HepG2 (cell line): ENCODE data around the gene PLEKHA8. TPM values are rescaled to one million over a fixed set of nuclear protein-coding genes. Genes with fewer than 3 reads are reported as not detected.

ENCODE experiments used
- ESRRA ChIP-seq: sonication (generic); formaldehyde crosslinking; IDR thresholded peaks from 2 replicates; pipeline ENCODE4 v1.5.1; 2020; ENCODE audit warnings: mild to moderate bottlenecking, low read depth, missing genetic modification reagents
- IRF2 ChIP-seq: IDR thresholded peaks from 2 replicates; pipeline ENCODE4 v1.6.1; 2018; ENCODE audit warnings: missing genetic modification reagents, missing compliant biosample characterization
- MAFG ChIP-seq: sonication (generic); formaldehyde crosslinking; IDR thresholded peaks from 2 replicates; pipeline ENCODE4 v1.5.1; 2020; ENCODE audit warnings: mild to moderate bottlenecking, missing genetic modification reagents
- MXD3 ChIP-seq: IDR thresholded peaks from 2 replicates; pipeline ENCODE4 v1.6.1; 2016; ENCODE audit warnings: mild to moderate bottlenecking, missing biosample characterization, missing genetic modification reagents
- NCOA5 ChIP-seq: sonication (generic); formaldehyde crosslinking; IDR thresholded peaks from 2 replicates; pipeline ENCODE4 v1.4.0; 2020; ENCODE audit warnings: missing genetic modification reagents
- PHB2 ChIP-seq: fragments of 450-650 bp; IDR thresholded peaks from 2 replicates; pipeline ENCODE4 v1.6.1; 2018; ENCODE audit not compliant: partially characterized antibody
- RERE ChIP-seq: IDR thresholded peaks from 2 replicates; pipeline ENCODE4 v1.6.1; 2016; ENCODE audit warnings: low read depth, missing genetic modification reagents, missing compliant biosample characterization
- ZBTB10 ChIP-seq: sonication (generic); formaldehyde crosslinking; IDR thresholded peaks from 2 replicates; pipeline ENCODE4 v1.4.0; 2020; ENCODE audit warnings: missing genetic modification reagents, borderline replicate concordance
- ZFY ChIP-seq: sonication (generic); formaldehyde crosslinking; IDR thresholded peaks from 2 replicates; pipeline ENCODE4 v1.4.0; 2020; ENCODE audit warnings: missing genetic modification reagents
- ZNF160 ChIP-seq: sonication (generic); formaldehyde crosslinking; IDR thresholded peaks from 2 replicates; pipeline ENCODE4 v1.8.0; 2022; ENCODE audit warnings: mild to moderate bottlenecking, inconsistent platforms, missing genetic modification reagents
- ZNF281 ChIP-seq: sonication (generic); formaldehyde crosslinking; IDR thresholded peaks from 2 replicates; pipeline ENCODE4 v1.4.0; 2020; ENCODE audit warnings: missing genetic modification reagents, borderline replicate concordance
- ZNF607 ChIP-seq: sonication (generic); formaldehyde crosslinking; IDR thresholded peaks from 2 replicates; pipeline ENCODE4 v1.5.1; 2020; ENCODE audit warnings: missing genetic modification reagents, mild to moderate bottlenecking, borderline replicate concordance
- ZNF672 ChIP-seq: sonication (generic); formaldehyde crosslinking; IDR thresholded peaks from 2 replicates; pipeline ENCODE4 v1.8.1; 2022; ENCODE audit warnings: missing genetic modification reagents
- ZNF737 ChIP-seq: sonication (generic); formaldehyde crosslinking; IDR thresholded peaks from 2 replicates; pipeline ENCODE4 v1.5.0; 2020; ENCODE audit warnings: missing genetic modification reagents, mild to moderate bottlenecking, borderline replicate concordance
- polyA plus RNA-seq, 8 experiments: library from polyadenylated mRNA; depleted of rRNA in 3 of 8; stranded (reverse) in 7 of 8; unstranded in 1 of 8; fragments of >200 nt; fragmentation: Illumina TruSeq in 4 of 8; extraction: Trizol in 4 of 8; gene quantifications; 2 replicates each; pipeline versions ENCODE4 v1.2.1 to v1.2.3, GENCODE V29; 2011 to 2016; ENCODE audit warnings: low read depth in 4 of 8, missing spikeins in 1 of 8, mixed read lengths in 1 of 8; ENCODE audit not compliant: insufficient read depth in 1 of 8
- total RNA-seq, 5 experiments: library from RNA; depleted of rRNA; stranded (reverse); fragments of >200 nt; fragmentation: Illumina TruSeq; extraction: Trizol; gene quantifications; 2 replicates each; pipeline ENCODE4 v1.2.3, GENCODE V29; 2016; ENCODE audit warnings: low read depth in 1 of 5
- TF ChIP-seq, protein P1 (sequence below): sonication (generic); formaldehyde crosslinking; IDR thresholded peaks from 2 replicates; pipeline ENCODE4 v1.4.0; 2020; ENCODE audit warnings: missing genetic modification reagents

Gene PLEKHA8
- total and polyA plus RNA-seq, 2 of the 13 experiments (the other 11 are each of a cell fraction or from before 2014, with no cell fraction given): 12.5 to 26.4 TPM

- TF ChIP-seq, protein P1, sequence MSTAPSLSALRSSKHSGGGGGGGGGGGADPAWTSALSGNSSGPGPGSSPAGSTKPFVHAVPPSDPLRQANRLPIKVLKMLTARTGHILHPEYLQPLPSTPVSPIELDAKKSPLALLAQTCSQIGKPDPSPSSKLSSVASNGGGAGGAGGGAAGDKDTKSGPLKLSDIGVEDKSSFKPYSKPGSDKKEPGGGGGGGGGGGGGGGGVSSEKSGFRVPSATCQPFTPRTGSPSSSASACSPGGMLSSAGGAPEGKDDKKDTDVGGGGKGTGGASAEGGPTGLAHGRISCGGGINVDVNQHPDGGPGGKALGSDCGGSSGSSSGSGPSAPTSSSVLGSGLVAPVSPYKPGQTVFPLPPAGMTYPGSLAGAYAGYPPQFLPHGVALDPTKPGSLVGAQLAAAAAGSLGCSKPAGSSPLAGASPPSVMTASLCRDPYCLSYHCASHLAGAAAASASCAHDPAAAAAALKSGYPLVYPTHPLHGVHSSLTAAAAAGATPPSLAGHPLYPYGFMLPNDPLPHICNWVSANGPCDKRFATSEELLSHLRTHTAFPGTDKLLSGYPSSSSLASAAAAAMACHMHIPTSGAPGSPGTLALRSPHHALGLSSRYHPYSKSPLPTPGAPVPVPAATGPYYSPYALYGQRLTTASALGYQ (CRISPR knock-in tag): no peak
- no peak; the same call in 1 of the 2 replicates for TF ChIP-seq ZNF672
- no peak for TF ChIP-seq ESRRA (CRISPR knock-in tag)
- TF ChIP-seq ZNF737 (CRISPR knock-in tag): no peak
- TF ChIP-seq MAFG (CRISPR knock-in tag): no peak
- TF ChIP-seq IRF2: no peak
- TF ChIP-seq ZNF281 (CRISPR knock-in tag): no peak
- TF ChIP-seq ZNF160 (CRISPR knock-in tag): no peak
- TF ChIP-seq ZFY (CRISPR knock-in tag): peak; percentile 23; the same call in 1 of the 2 replicates
- no peak for TF ChIP-seq RERE (CRISPR knock-in tag)
- no peak for TF ChIP-seq ZNF607
- TF ChIP-seq PHB2: no peak
- no peak for TF ChIP-seq MXD3 (CRISPR knock-in tag)
- no peak for TF ChIP-seq ZBTB10 (CRISPR knock-in tag)
- TF ChIP-seq NCOA5 (CRISPR knock-in tag): no peak
Observed at GRCh38 chr7:30135301-30136116, 107.3 kb downstream of the PLEKHA8 start (continued).
